ENCODE measurements around the gene DLG1.

GRCh38 chr3:197135212-197135611, 163.2 kb downstream of the DLG1 start:
- TF ChIP-seq, protein P1, sequence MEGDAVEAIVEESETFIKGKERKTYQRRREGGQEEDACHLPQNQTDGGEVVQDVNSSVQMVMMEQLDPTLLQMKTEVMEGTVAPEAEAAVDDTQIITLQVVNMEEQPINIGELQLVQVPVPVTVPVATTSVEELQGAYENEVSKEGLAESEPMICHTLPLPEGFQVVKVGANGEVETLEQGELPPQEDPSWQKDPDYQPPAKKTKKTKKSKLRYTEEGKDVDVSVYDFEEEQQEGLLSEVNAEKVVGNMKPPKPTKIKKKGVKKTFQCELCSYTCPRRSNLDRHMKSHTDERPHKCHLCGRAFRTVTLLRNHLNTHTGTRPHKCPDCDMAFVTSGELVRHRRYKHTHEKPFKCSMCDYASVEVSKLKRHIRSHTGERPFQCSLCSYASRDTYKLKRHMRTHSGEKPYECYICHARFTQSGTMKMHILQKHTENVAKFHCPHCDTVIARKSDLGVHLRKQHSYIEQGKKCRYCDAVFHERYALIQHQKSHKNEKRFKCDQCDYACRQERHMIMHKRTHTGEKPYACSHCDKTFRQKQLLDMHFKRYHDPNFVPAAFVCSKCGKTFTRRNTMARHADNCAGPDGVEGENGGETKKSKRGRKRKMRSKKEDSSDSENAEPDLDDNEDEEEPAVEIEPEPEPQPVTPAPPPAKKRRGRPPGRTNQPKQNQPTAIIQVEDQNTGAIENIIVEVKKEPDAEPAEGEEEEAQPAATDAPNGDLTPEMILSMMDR (IDR thresholded peaks at IDR 0.05; ENCODE audit: low read depth, low read length, missing input control) = no peak
- TF ChIP-seq FOXA2 (IDR thresholded peaks at IDR 0.05) = no peak
- TF ChIP-seq GABPA (IDR thresholded peaks at IDR 0.05 in 1 of 2, conservative IDR thresholded peaks at IDR 0.05 in 1 of 2) = no peak
- TF ChIP-seq, protein P2, sequence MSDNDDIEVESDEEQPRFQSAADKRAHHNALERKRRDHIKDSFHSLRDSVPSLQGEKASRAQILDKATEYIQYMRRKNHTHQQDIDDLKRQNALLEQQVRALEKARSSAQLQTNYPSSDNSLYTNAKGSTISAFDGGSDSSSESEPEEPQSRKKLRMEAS (IDR thresholded peaks at IDR 0.05) = no peak
- no peak for TF ChIP-seq RAD21 (IDR thresholded peaks at IDR 0.05)
- TF ChIP-seq FOXA1 (IDR thresholded peaks at IDR 0.05) = no peak
- TF ChIP-seq SP1 (IDR thresholded peaks at IDR 0.05) = no peak
- TF ChIP-seq, protein P3, sequence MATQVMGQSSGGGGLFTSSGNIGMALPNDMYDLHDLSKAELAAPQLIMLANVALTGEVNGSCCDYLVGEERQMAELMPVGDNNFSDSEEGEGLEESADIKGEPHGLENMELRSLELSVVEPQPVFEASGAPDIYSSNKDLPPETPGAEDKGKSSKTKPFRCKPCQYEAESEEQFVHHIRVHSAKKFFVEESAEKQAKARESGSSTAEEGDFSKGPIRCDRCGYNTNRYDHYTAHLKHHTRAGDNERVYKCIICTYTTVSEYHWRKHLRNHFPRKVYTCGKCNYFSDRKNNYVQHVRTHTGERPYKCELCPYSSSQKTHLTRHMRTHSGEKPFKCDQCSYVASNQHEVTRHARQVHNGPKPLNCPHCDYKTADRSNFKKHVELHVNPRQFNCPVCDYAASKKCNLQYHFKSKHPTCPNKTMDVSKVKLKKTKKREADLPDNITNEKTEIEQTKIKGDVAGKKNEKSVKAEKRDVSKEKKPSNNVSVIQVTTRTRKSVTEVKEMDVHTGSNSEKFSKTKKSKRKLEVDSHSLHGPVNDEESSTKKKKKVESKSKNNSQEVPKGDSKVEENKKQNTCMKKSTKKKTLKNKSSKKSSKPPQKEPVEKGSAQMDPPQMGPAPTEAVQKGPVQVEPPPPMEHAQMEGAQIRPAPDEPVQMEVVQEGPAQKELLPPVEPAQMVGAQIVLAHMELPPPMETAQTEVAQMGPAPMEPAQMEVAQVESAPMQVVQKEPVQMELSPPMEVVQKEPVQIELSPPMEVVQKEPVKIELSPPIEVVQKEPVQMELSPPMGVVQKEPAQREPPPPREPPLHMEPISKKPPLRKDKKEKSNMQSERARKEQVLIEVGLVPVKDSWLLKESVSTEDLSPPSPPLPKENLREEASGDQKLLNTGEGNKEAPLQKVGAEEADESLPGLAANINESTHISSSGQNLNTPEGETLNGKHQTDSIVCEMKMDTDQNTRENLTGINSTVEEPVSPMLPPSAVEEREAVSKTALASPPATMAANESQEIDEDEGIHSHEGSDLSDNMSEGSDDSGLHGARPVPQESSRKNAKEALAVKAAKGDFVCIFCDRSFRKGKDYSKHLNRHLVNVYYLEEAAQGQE (IDR thresholded peaks at IDR 0.05) = no peak
- no peak for TF ChIP-seq YY1 (IDR thresholded peaks at IDR 0.05)

Data from liver (tissue), 3 donors.